Breast epithelium (tissue), 4 donors: Measurements from ENCODE around the gene ZNF492. TPM values are rescaled to one million over a fixed set of nuclear protein-coding genes. Genes with fewer than 3 reads are reported as not detected.
A peak's percentile ranks its signal among the peaks of the same experiment; 100 is the strongest.
"Not testable (repeated sequence)": the region's sequence is repeated elsewhere in the genome, so short reads cannot be mapped to it uniquely, and the experiment has no call there.

Experiments used
- DNase-seq, 2 donors: peaks; one replicate each; pipeline ENCODE4 v3.0.0-alpha.2; 2019; ENCODE audit warnings: low spot score in 2 of 2
- H3K27ac ChIP-seq, 2 donors: fragments of 200-600 bp; sonication (generic) in 1 of 2; one replicate each; pipeline ENCODE4 v1.5.1; 2016 to 2019; ENCODE audit warnings: mild to moderate bottlenecking in 1 of 2
- H3K27me3 ChIP-seq, 2 donors: fragments of 200-600 bp; sonication (generic) in 1 of 2; one replicate each; pipeline versions ENCODE4 v1.5.1 to v1.6.0; 2017 to 2019; ENCODE audit warnings: control low read depth in 1 of 2, mild to moderate bottlenecking in 1 of 2
- H3K36me3 ChIP-seq: fragments of 200-600 bp; one replicate; pipeline ENCODE4 v1.5.1; 2019
- H3K4me1 ChIP-seq, 2 donors: fragments of 200-600 bp; sonication (generic); one replicate each; pipeline ENCODE4 v1.5.1; 2016 to 2019; ENCODE audit warnings: control low read depth in 1 of 2
- H3K4me3 ChIP-seq, 3 donors: fragments of 200-600 bp; sonication (generic); 1 replicate in 2 of 3; 2 replicates in 1 of 3; pipeline ENCODE4 v1.5.1; 2016 to 2019; ENCODE audit warnings: mild to moderate bottlenecking in 3 of 3, moderate library complexity in 2 of 3
- H3K9me3 ChIP-seq, 2 donors: fragments of 200-600 bp; sonication (generic) in 1 of 2; one replicate each; pipeline ENCODE4 v1.5.1; 2016 to 2019; ENCODE audit warnings: control low read depth in 1 of 2
- POLR2A ChIP-seq: fragments of 450-650 bp; IDR thresholded peaks from one replicate; pipeline ENCODE4 v1.6.1; 2016; ENCODE audit warnings: antibody characterized with exemption, mild to moderate bottlenecking, moderate library complexity
- POLR2AphosphoS5 ChIP-seq, 3 donors: sonication (generic); formaldehyde crosslinking; IDR thresholded peaks; one replicate each; pipeline ENCODE4 v1.6.1; 2017; ENCODE audit warnings: antibody characterized with exemption in 3 of 3
- intact Hi-C: fragments of 100-400 bp; cut with DNase I; formaldehyde crosslinking; loops from one replicate; pipeline ENCODE4 v1.15.1; 2023; ENCODE audit warnings: low total_unique reads
- total RNA-seq, 3 donors: library from RNA; depleted of rRNA; stranded (reverse); fragments of >200 nt; gene quantifications; one replicate each; pipeline ENCODE4 v1.1.0, GENCODE V29; 2016
- TF ChIP-seq, protein P1 (sequence below), 3 donors: fragments of 450-650 bp; IDR thresholded peaks; one replicate each; pipeline ENCODE4 v1.5.1; 2016 to 2017; ENCODE audit warnings: antibody characterized with exemption in 3 of 3, mild to moderate bottlenecking in 3 of 3, moderate library complexity in 3 of 3

ZNF492 gene
- total RNA-seq, 3 donors from 2014 or later = 0.32 to 1.2 (median 0.98) TPM

DNA sequence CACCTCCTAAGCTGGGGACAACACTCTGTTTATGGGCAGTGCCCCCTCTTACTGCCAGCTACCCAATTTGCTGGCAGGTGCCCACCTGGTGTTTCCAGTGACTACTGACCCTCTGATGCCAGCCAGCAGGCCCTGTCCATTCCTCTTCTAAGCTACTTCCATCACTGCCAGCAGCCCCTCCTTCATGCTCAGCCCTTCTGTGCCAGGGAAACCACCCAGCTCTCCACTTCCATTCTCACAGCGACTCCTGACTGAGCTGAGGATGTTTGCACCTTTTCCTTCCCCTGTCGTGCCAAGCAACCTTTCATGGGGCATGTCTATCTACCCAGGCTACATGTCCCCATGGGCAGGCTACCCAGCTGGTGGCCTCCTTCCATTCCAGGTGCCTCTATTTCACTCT is 24.0 kb upstream of the ZNF492 start:
- H3K27me3 ChIP-seq = no peaks in the 10 kb centered on the region
- H3K36me3 ChIP-seq = no peaks in the 10 kb centered on the region
- no peaks in the 10 kb centered on the region for H3K9me3 ChIP-seq
- H3K4me1 ChIP-seq = no peaks in the 10 kb centered on the region
- no peak overlapping the region for H3K4me3 ChIP-seq
- H3K27ac ChIP-seq = no peak overlapping the region
- TF ChIP-seq, protein P1, sequence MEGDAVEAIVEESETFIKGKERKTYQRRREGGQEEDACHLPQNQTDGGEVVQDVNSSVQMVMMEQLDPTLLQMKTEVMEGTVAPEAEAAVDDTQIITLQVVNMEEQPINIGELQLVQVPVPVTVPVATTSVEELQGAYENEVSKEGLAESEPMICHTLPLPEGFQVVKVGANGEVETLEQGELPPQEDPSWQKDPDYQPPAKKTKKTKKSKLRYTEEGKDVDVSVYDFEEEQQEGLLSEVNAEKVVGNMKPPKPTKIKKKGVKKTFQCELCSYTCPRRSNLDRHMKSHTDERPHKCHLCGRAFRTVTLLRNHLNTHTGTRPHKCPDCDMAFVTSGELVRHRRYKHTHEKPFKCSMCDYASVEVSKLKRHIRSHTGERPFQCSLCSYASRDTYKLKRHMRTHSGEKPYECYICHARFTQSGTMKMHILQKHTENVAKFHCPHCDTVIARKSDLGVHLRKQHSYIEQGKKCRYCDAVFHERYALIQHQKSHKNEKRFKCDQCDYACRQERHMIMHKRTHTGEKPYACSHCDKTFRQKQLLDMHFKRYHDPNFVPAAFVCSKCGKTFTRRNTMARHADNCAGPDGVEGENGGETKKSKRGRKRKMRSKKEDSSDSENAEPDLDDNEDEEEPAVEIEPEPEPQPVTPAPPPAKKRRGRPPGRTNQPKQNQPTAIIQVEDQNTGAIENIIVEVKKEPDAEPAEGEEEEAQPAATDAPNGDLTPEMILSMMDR (IDR thresholded peaks at IDR 0.05) = no peak
- TF ChIP-seq POLR2AphosphoS5 (IDR thresholded peaks at IDR 0.05) (no peak), POLR2A (no peak)
- intact Hi-C loops = no loop called here
- no peak for DNase-seq

DNA sequence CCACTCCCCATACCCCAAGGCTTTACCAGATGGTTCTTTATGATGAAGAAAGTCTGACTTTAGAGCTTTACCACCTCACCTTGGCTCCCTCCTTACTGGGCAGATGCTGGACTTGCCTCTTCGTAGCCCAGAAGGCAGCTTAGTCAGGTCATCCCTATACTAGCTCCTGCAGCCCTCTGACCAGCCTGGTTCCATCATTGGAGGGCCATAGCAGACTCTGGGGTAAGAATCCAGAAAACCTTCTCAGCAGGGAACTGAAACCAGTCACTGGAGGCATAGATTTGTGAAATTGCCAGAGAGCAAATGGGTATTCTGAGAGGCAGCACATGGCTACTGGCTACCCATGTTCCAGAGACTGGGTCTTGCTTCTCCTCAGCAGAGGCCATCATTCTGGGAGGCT is 21.8 kb upstream of the ZNF492 start:
- intact Hi-C loops = no loop called here
- TF ChIP-seq, protein P1 (IDR thresholded peaks at IDR 0.05) = no peak
- TF ChIP-seq POLR2AphosphoS5 (IDR thresholded peaks at IDR 0.05) = no peak
- no peak for TF ChIP-seq POLR2A
- no peaks in the 10 kb centered on the region for H3K9me3 ChIP-seq
- H3K27me3 ChIP-seq = no peaks in the 10 kb centered on the region
- no peak for DNase-seq
- no peak overlapping the region for H3K27ac ChIP-seq
- no peaks in the 10 kb centered on the region for H3K36me3 ChIP-seq
- no peaks in the 10 kb centered on the region for H3K4me1 ChIP-seq
- H3K4me3 ChIP-seq = no peak overlapping the region

DNA sequence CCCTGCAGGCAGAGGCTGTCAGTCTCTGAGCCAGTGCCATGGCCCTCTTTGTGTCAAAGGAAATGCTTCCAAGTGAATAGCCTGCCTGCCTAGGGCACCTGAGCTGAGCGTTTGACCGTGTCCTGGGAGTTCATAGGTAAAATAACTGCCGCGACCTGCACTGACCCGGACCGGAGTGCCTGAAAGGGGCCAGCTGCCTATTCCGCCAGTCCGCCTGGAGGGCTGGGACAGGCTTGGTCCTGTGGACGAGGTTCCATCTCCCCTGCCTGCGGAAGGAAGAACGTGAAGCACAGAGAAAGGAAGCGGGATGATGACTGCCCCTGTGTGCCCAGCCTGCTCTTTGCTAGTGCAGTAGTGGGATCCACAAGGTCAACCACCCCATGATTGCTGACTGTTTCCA is 17.5 kb upstream of the ZNF492 start:
- H3K4me1 ChIP-seq = no peaks in the 10 kb centered on the region
- intact Hi-C loops = loop anchor here (5.0 kb wide), 1 partner anchor 514 kb away; no protein-coding TSS in a partner anchor
- no peaks in the 10 kb centered on the region for H3K27me3 ChIP-seq
- no peak for DNase-seq
- H3K27ac ChIP-seq = no peak overlapping the region
- TF ChIP-seq POLR2AphosphoS5 (IDR thresholded peaks at IDR 0.05) (no peak), POLR2A (no peak)
- TF ChIP-seq, protein P1 (IDR thresholded peaks at IDR 0.05) = no peak
- no peaks in the 10 kb centered on the region for H3K36me3 ChIP-seq
- H3K4me3 ChIP-seq = no peak overlapping the region
- H3K9me3 ChIP-seq = no peaks in the 10 kb centered on the region

DNA sequence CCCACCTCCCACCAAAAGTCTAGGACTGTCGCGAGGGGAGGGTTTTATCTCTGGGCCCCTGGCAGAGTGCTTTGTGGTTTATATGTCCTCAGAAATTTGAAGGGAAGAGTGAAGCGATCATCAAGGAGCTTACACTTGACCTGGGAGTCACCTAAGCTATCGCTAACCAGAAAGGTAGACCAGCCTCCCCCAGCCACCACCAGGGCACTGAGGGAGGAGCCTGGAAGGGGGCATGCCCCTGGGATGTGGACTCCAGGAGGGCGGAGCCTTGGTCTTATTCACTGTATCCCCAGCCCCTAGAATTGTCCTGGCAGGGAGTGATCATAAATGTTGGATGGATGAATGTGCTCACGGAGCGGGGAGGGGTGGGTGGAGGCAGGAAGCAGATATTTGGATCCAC is 16.9 kb upstream of the ZNF492 start:
- not testable (repeated sequence) for H3K4me1 ChIP-seq, H3K36me3 ChIP-seq, H3K4me3 ChIP-seq, DNase-seq, H3K27ac ChIP-seq, H3K9me3 ChIP-seq, H3K27me3 ChIP-seq
- intact Hi-C loops = loop anchor here (5.0 kb wide), 1 partner anchor 515 kb away; no protein-coding TSS in a partner anchor

DNA sequence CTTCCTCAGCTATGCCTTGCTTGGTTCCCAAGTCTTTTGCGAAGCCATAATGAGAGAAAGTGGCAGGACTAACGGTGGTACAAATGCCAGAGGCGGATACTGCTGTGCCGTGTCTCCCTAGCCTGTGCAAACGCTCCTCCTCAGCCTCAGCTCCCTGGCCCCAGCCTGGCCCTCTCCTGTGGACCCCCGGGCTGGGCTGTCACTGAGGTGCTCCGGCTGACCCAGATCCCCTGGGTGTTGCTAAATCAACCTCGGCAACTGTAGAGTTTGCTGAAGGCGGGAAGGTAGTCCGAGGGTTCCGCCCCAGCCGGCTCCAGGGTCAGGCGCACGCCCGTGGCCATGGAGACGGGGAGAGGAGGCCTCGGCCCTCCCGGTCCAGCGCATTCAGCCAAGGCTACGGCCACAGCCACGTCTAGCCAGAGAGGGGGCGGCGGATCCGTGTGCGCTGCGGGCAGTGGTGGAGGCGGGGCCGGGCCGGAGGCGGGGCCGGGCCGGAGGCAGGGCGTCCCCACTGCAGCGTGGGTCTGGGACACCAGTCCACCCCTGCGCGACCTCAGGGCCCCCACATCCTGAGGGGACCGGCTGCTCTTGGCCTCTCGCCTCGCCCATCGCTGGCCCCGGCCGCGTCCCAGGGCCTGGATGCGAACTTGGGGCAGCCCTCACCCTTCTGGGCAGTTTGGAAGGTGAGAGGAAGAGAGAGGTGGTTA is 16.4 kb upstream of the ZNF492 start:
- Histone ChIP-seq H3K4me3 (peak overlapping the region in 2 of 3 donors; percentile 37 to 48), H3K9me3 (no peaks in the 10 kb centered on the region), H3K27ac (no peak overlapping the region), H3K4me1 (no peaks in the 10 kb centered on the region), H3K36me3 (no peaks in the 10 kb centered on the region), H3K27me3 (no peaks in the 10 kb centered on the region)
- no peak for DNase-seq
- TF ChIP-seq, protein P1 (IDR thresholded peaks at IDR 0.05) = no peak
- no peak for TF ChIP-seq POLR2A
- no peak for TF ChIP-seq POLR2AphosphoS5 (IDR thresholded peaks at IDR 0.05)
- intact Hi-C loops = loop anchor here (5.0 kb wide), 1 partner anchor 515 kb away; no protein-coding TSS in a partner anchor
